SK-N-MC (cell line): ENCODE measurements around the gene SLC6A19.

Experiments used
- DNase-seq: peaks from one replicate; pipeline ENCODE4 v3.0.0-alpha.2; 2011; ENCODE audit warnings: low read depth, low spot score
- H3K27ac ChIP-seq: fragments of 200-600 bp; sonication (generic); 2 replicates; pipeline ENCODE4 v1.5.1; 2016; ENCODE audit warnings: mixed run types
- H3K36me3 ChIP-seq: fragments of 200-600 bp; sonication (generic); 2 replicates; pipeline ENCODE4 v1.6.1; 2017; ENCODE audit warnings: antibody characterized with exemption, low read length, mixed read lengths; ENCODE audit not compliant: insufficient read depth
- H3K4me3 ChIP-seq: fragments of 200-600 bp; sonication (generic); 2 replicates; pipeline ENCODE4 v1.5.1; 2016
- H3K9ac ChIP-seq: fragments of 200-600 bp; sonication (generic); 2 replicates; pipeline ENCODE4 v1.8.0; 2017; ENCODE audit warnings: mixed run types, mixed read lengths; ENCODE audit not compliant: insufficient read length
- H3K9me3 ChIP-seq: fragments of 200-600 bp; sonication (generic); 2 replicates; pipeline ENCODE4 v1.6.1; 2017; ENCODE audit warnings: low read depth, mild to moderate bottlenecking, antibody characterized with exemption, low read length, moderate library complexity, mixed read lengths
- EZH2 ChIP-seq: fragments of 200-600 bp; sonication (generic); IDR thresholded peaks from one replicate; pipeline ENCODE4 v1.6.1; 2017; ENCODE audit warnings: antibody characterized with exemption
- FOXP2 ChIP-seq: optimal IDR thresholded peaks from 2 replicates; pipeline ENCODE3; 2011; ENCODE audit warnings: mild to moderate bottlenecking, moderate library complexity; ENCODE audit not compliant: insufficient read depth; ENCODE audit errors: extremely low read length, control extremely low read depth
- POLR2AphosphoS5 ChIP-seq: IDR thresholded peaks from 2 replicates; pipeline ENCODE4 v1.6.1; 2012; ENCODE audit warnings: mild to moderate bottlenecking, low read depth, low read length, borderline replicate concordance

Gene SLC6A19

DNA sequence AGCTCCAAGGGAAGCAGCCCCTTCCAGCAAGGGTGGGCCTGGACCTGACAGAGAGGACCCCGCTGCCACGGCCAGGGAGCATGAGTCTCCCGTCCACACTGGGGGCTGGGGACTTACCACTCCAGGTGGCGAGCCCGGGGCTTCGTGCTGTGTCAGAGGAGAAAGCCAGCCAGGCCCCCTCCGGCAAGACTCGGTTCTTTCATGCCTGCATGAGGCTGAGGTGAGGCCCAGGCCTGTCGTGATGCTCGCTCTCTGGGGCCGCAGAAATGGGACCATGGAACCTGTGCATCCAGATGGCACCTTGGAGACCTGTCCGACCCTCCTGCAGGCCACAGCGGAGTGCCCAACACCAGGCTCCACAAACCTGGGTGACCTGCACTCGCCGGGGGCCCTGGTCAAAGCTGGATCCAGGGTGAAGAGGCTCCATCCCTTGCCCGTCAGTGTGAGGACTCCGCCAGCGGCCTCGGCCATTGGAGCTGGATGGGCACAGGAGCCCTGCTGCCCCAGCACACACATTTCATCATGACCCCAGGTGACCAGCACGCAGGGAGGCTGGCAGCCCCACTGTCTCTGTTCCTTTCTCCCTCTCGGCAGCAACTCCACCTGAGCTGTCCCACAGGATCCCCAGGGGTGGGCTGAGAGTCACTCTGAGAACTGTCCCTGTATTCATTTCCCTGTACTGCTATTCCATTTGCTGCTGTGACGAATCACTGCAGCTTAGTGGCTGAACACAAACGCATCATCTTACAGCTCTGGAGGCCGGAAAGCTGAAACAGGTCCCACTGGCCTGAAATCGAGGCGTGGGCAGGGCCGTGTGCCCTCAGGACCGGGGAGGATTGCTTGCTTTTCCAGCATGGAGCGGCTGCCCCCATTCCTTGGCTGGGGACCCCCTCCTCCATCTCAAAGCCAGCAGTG lies 48.2 kb downstream of the SLC6A19 start:
- Histone ChIP-seq H3K4me3 (no peak overlapping the region), H3K36me3 (no peaks in the 10 kb centered on the region), H3K27ac (no peak overlapping the region), H3K9ac (no peak overlapping the region), H3K9me3 (no peaks in the 10 kb centered on the region)
- no peak for DNase-seq
- TF ChIP-seq POLR2AphosphoS5, result no peak
- no peak for TF ChIP-seq EZH2
- no peak for TF ChIP-seq FOXP2

- TF ChIP-seq POLR2AphosphoS5 (no peak), EZH2 (no peak), FOXP2 (no peak)
- DNase-seq, result no peak
- no peak overlapping the region for H3K9ac ChIP-seq
- H3K9me3 ChIP-seq, result no peaks in the 10 kb centered on the region
- no peaks in the 10 kb centered on the region for H3K36me3 ChIP-seq
- H3K27ac ChIP-seq, result no peak overlapping the region
- H3K4me3 ChIP-seq, result no peak overlapping the region
These were observed 50.5 kb downstream of the SLC6A19 start for GRCh38 chr5:1251678-1252580.

GRCh38 chr5:1252681-1253080 lies 51.3 kb downstream of the SLC6A19 start:
- no peak for TF ChIP-seq FOXP2
- no peak for TF ChIP-seq EZH2

DNA sequence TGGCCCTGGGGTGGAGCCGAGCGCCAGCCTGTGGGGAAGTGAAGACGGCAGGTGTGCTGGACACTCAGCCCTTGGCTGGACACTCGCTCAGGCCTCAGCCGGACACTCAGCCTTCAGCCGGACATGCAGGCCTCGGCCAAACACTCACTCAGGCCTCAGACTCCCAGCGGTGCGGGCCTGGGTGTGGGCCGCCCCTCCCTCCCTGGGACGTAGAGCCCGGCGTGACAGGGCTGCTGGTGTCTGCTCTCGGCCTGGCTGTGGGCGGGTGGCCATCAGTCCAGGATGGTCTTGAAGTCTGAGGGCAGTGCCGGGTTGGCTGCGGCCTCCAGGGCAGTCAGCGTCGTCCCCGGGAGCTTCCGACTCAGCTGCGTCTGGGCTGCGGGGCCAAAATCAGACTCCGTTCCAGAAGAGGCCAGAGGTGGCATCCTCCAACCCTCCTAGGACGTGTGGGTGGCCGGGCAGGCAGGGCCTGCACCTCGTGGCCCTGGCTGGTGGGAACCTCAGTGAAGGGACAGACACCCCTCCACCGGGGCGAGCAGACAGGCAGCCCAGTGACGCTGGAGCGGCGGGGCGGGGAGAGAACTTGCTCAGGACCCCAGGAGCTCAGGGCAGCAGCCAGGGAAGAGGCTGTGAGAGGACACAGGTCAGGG lies 52.2 kb downstream of the SLC6A19 start:
- no peak for TF ChIP-seq EZH2
- no peak for TF ChIP-seq FOXP2
- no peak for TF ChIP-seq POLR2AphosphoS5
- Histone ChIP-seq H3K4me3 (no peak overlapping the region), H3K27ac (no peak overlapping the region), H3K9ac (no peak overlapping the region), H3K9me3 (no peaks in the 10 kb centered on the region), H3K36me3 (no peaks in the 10 kb centered on the region)
- DNase-seq, result no peak

More at GRCh38 chr5:1252681-1253080, 51.3 kb downstream of the SLC6A19 start:
- Histone ChIP-seq H3K4me3 (no peak overlapping the region), H3K9me3 (no peaks in the 10 kb centered on the region), H3K36me3 (no peaks in the 10 kb centered on the region), H3K9ac (no peak overlapping the region), H3K27ac (no peak overlapping the region)
- no peak for DNase-seq

- no peak overlapping the region for H3K27ac ChIP-seq
- no peaks in the 10 kb centered on the region for H3K9me3 ChIP-seq
- H3K36me3 ChIP-seq, result no peaks in the 10 kb centered on the region
- H3K9ac ChIP-seq, result no peak overlapping the region
- no peak for DNase-seq
- TF ChIP-seq EZH2, result no peak
- TF ChIP-seq FOXP2, result no peak
- TF ChIP-seq POLR2AphosphoS5, result no peak
- H3K4me3 ChIP-seq, result no peak overlapping the region
These were observed 52.8 kb downstream of the SLC6A19 start for GRCh38 chr5:1254196-1254595.

DNA sequence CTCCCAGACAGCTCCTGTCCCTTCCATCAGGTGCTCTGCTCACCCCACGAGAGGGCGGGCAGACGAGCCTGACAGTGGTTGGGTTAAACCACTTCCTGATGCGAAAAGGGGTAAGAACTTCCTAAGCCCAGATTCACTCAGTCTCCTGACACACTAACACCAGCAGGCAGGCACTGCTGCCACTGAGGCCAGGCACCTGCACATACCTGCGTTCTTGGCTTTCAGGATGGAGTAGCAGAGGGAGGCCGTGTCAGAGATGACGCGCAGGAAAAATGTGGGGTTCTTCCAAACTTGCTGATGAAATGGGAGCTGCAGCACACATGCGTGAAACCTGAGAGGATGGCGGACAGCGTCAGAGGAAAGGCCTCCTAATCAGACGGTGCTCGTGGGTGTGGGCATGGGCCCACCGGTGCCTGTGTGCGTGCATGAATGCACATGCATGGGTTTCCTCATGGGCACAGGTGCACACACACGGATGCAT lies 53.7 kb downstream of the SLC6A19 start:
- Histone ChIP-seq H3K9ac (no peak overlapping the region), H3K36me3 (no peaks in the 10 kb centered on the region), H3K4me3 (no peak overlapping the region), H3K9me3 (no peaks in the 10 kb centered on the region), H3K27ac (no peak overlapping the region)
- DNase-seq, result no peak
- TF ChIP-seq EZH2 (no peak), FOXP2 (no peak), POLR2AphosphoS5 (no peak)

GRCh38 chr5:1256776-1257175 lies 55.4 kb downstream of the SLC6A19 start:
- no peak for DNase-seq
- no peak overlapping the region for H3K4me3 ChIP-seq
- H3K9ac ChIP-seq, result no peak overlapping the region
- H3K27ac ChIP-seq, result no peak overlapping the region
- H3K36me3 ChIP-seq, result no peaks in the 10 kb centered on the region
- no peaks in the 10 kb centered on the region for H3K9me3 ChIP-seq
- no peak for TF ChIP-seq POLR2AphosphoS5
- TF ChIP-seq FOXP2, result no peak
- TF ChIP-seq EZH2, result no peak

GRCh38 chr5:1257363-1257762 lies 56.0 kb downstream of the SLC6A19 start:
- H3K9me3 ChIP-seq, result no peaks in the 10 kb centered on the region
- no peak for DNase-seq
- H3K27ac ChIP-seq, result no peak overlapping the region
- no peak overlapping the region for H3K4me3 ChIP-seq
- no peak for TF ChIP-seq POLR2AphosphoS5
- no peak for TF ChIP-seq EZH2
- TF ChIP-seq FOXP2, result no peak
- H3K36me3 ChIP-seq, result no peaks in the 10 kb centered on the region
- no peak overlapping the region for H3K9ac ChIP-seq
